ENCODE measurements around the gene CDHR5.

CDHR5 gene

DNA sequence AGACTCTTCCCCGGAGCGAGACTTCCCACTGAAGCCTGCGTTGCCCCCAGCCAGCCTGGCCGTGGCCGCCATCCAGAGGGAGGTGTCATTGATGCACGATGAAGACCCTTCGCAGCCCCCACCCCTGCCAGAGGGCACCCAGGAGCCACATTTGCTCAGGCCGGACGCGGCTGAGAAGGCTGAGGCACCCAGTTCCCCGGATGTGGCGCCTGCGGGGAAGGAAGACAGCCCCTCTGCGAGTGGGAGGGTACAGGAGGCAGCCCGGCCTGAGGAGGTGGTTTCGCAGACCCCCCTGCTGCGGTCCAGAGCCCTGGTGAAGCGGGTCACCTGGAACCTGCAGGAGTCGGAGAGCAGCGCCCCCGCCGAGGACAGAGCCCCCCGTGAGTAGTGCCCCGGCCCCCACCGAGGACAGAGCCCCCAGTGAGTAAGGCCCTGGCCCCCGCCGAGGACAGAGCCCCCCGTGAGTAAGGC, 15.4 kb downstream of the CDHR5 start:
- no peak for DNase-seq

DNA sequence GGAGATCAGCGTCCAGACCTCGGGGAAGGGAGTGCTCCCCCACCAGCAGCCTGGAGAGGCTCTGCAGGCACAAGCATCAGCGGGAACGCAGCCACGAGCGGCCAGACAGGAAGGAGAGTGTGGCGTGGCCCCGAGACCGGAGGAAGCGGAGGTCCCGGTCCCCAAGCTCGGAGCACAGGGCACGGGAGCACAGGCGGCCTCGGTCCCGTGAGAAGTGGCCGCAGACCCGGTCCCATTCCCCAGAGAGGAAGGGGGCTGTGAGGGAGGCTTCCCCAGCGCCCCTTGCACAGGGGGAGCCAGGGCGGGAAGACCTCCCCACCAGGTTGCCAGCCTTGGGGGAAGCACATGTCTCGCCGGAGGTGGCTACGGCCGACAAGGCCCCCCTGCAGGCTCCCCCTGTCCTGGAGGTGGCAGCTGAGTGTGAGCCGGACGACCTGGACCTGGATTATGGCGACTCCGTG, 15.9 kb downstream of the CDHR5 start:
- DNase-seq: no peak

DNA sequence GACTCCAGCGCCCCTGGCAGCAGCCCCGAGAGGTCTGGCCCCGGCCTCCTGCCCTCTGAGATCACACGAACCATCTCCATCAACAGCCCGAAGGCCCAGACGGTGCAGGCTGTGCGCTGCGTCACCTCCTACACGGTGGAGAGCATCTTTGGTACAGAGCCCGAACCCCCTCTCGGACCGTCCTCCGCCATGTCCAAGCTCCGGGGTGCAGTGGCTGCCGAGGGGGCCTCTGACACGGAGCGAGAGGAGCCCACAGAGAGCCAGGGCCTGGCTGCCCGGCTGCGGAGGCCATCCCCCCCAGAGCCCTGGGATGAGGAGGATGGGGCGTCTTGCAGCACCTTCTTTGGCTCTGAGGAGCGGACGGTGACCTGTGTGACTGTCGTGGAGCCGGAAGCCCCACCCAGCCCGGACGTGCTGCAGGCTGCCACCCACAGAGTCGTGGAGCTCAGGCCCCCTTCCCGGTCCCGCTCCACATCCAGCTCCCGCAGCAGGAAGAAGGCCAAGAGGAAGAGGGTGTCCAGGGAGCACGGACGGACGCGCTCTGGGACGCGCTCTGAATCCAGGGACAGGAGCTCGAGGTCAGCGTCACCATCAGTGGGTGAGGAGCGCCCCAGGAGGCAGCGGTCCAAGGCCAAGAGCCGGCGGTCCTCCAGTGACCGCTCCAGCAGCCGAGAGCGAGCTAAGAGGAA, 16.6 kb downstream of the CDHR5 start:
- DNase-seq: peak in 1 of 5 donors; percentile 12

DNA sequence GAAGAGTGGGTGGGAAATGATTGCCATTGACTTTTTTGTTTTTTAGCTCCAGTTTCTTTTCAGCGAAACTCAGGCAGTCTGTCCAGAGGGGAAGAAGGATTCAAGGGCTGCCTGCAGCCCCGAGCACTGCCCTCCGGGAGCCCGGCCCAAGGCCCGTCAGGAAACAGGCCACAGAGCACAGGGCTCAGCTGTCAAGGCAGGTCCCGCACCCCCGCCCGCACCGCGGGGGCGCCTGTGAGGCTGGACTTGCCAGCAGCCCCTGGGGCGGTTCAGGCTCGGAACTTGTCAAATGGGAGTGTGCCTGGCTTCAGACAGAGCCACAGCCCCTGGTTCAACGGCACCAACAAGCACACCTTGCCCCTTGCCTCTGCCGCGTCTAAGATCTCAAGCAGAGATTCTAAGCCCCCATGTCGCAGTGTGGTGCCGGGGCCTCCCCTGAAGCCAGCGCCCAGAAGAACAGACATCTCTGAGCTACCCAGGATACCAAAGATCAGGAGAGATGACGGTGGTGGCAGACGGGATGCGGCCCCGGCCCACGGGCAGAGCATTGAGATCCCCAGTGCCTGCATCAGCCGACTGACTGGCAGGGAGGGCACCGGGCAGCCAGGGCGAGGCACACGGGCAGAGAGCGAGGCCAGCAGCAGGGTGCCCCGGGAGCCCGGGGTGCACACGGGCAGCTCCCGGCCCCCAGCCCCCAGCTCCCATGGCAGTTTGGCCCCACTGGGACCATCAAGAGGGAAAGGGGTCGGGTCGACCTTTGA, 17.6 kb downstream of the CDHR5 start:
- no peak for DNase-seq

GRCh38 chr11:606245-606644, 18.5 kb downstream of the CDHR5 start:
- DNase-seq: no peak

DNA sequence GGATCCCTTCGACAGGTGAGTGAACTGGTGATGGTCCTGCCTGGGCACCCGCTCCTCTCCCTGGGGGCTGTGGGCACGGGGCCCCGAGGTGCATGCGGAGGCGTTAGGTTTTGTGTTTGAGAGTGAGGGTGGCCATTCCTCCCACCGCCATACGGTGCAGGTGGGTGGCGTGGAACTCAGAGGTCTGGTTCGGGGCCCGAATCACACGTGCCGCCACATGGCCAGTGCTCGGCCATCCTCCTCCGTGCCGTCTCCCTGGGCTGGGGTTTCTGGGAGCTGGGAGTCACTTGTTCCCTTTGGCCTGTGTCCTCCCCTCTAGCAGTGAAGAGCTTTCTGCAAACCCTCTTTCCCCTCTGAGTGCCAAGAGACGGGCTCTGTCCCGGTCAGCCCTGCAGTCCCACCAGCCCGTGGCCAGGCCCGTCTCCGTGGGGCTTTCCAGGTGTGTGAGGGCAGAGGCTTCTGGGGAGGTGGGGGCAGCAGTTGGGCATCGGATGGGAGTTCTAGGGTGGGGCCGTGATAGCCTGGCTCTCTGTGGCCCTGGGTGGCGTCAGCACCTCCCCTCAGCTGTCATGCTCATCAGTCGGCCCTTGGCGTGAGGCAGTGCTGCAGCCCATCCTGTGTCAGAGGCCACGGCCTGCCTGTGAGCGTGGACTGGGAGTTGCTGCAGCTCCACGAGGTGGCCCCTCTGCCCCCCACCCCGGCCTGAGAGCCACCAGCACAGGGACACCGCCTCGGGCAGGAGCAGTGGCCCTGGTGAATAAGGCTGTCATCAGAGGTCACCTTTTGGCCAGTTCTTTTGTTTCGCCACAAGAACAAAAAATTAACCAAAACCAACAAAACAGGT, 19.2 kb downstream of the CDHR5 start:
- DNase-seq: no peak

DNA sequence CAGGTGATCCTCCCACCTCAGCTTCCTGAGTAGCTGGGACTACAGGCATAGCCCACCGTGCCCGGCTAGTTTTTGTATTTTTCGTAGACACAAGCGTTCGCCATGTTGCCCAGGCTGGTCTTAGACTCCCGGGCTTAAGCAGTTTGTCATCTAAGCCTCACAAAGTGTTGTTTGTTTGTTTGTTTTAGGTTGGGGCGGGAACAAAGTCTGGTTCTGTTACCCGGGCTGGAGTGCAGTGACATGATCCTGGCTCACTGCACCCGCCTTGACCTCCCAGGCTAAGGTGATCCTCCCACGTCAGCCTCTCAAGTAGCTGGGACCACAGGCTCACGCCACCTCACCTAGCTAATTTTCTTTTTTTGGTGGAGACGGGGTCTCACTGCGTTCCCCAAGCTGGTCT, 21.6 kb downstream of the CDHR5 start:
- DNase-seq: no peak

- no peak for DNase-seq
These were observed 23.0 kb downstream of the CDHR5 start for GRCh38 chr11:601573-602245.

- no peak for DNase-seq
These were observed 26.6 kb downstream of the CDHR5 start for GRCh38 chr11:598005-598680.

- DNase-seq: no peak
These were observed 27.5 kb downstream of the CDHR5 start for GRCh38 chr11:597166-597725.

DNA sequence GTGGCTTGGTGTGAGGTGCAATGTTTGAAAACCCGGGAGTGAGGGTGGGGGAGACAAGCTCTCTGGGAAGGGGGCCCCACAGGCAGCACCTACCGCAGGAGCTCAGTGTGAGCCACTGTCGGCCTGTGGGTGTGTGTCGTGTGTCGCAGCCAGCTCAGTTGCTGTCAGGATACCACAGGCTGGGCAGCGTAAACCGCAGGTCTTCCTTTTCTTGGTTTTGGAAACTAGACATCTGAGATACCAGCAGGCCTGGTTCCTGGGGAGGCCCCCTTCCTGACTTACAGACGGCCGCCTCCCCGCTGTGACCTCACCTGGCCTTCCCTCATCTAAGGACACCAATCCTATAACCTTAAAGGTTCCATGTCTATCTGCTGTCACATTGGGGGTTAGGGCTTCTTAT, 28.4 kb downstream of the CDHR5 start:
- no peak for DNase-seq

DNA sequence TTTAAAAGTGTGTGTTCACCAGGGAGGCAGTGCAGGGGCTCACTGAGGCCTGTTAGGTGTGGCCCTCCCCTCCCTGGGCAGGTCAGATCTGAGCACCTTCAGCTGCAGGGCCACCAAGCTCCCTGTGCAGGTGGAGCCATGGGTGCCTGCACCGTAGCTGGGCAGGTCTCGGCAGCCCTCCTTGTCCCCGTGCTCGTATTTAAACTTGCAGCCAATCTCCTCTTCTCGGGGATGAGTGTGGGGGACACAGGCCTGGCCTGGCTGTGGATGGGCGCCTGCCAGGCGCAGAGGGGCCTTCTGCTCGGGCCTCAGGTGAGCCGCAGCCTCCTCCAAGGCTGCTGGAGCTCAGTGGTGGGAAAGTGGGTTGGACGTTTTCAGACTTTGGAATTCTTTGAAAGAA, 29.4 kb downstream of the CDHR5 start:
- DNase-seq: no peak

DNA sequence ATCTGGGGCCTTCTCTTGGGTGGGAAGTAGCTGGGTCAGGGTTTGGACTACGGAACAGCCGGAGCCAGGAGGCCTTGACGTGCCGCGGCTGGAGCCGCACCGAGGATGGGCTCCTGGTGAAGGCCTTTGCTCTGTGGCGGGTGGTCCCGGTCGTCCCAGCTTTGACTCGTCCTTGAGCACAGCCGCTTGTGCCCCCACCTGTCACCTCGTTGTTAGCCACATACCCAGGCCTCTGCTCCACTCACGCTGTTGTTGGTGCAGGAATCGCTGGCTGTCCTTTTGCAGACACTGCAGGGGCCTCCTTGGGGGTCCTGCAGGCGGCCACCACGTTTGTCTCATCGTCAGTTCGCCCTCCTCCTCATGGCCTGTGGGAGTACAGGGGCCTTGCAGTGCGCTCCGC, 31.4 kb downstream of the CDHR5 start:
- no peak for DNase-seq

GRCh38 chr11:592918-593317, 31.8 kb downstream of the CDHR5 start:
- no peak for DNase-seq

DNA sequence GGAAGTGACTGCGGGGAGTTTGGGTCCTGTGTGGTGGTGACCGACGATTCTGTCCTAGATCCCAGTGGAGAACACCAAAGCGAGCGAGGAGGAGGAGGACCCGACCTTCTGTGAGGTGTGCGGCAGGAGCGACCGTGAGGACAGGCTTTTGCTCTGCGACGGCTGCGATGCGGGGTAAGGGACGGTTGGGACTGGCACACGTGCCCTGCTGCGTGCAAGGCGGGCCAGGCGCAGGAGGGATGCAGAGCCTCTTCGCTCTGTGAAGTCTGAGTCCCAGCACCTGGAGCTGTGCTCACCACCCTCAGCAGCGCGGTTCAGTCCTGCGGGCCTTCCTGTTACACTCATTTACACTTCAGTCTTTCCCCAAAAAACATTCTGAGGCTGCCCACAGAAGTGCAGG, 32.3 kb downstream of the CDHR5 start:
- no peak for DNase-seq

GRCh38 chr11:590997-591396, 33.8 kb downstream of the CDHR5 start:
- DNase-seq: no peak

DNA sequence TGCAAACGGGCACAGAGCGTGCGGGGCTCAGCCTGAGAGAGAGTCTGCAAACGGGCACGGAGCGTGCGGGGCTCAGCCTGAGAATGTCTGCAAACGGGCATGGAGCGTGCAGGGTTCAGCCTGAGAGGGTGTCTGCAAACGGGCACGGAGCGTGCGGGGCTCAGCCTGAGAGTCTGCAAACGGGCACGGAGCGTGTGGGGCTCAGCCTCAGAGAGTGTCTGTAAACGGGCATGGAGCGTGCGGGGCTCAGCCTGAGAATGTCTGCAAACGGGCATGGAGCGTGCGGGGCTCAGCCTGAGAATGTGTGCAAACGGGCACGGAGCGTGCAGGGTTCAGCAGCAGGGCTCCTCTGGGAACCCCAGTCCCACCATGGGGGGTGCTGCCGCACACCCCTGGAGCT, 35.0 kb downstream of the CDHR5 start:
- no peak for DNase-seq

DNA sequence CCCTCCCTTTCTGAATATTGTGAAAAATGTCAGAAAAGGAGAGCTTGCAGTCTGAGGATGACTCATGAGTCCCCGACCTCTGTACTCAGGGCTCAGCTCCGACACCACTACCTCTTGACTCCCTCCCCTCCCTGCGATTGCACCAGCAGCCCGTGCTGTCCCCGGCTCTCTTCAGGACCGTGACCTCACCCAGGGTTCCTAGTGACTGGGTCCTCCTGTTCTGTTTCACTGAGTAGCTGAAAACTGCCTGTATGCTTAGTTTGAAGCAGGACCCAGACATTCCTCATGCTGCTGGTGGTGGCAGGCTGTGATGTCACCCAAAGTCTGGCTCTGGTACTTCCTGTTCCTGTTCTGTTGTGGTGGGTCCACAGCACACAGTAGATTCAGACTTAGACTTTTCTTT, 36.8 kb downstream of the CDHR5 start:
- DNase-seq: peak in 4 of 5 donors; percentile 49 to 74 (median 63)

DNA sequence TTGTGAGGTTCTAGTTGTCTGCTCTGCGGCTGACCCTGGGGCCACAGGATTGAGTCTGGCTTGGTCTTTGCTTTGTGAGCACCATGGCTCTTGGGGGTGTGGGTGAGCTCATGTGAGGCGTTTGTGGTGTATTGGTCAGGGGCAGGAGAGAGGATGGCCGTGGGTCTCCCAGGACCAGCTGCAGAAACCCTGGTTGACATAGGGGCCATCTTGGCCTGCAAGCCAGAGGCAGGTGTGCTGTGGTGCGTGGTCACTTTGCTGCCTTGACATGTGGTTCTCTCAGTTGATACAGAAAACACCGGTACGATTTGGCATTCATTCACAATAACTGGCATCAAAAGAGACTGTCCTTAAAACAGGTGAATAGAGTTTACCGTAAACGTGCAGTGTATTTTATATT, 37.2 kb downstream of the CDHR5 start:
- no peak for DNase-seq

DNA sequence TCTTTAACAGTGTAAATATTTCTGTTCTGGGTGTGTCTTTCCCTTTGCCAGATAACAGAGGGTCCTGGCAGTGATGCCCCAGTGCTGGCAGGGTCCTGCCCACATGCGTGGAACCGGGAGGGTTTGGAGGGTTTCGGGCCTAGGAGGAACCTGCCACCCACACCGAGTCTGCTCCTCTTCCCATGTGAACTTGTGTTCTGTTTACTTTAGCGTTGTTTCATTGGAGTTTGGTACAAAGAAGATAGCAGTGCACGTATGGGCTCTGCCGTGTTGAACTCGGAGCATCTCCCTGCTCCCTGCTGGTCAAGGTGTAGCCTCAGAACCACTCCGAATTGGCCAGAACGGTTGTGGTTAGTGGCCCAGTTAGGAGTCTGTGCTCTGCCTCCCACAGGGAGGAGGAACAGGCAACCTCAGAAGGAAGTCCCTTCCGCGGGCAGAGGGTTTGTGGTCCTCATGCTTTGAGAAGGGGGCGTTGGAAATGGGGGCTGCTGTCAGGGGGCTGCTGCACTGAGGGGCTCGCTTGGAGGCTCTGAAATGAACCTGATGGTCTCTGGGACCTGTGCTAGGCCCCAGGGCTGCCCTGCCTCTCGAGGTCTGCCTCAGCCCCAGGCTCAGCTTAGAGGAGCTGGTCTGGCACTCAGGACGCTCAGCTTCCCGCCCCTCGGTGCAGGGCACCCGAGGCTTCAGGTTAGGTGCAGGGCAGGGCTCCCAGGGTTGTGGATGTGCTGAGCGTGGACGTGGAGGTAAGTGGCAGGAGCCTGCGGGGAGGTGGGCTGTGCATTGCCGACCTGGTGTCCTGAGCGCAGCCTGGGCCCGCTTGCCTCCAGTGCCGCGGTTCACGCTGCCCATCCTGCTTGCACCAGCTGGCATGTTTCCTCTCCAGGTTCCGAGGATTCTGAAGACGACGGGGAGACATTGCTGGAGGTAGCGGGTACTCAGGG, 38.1 kb downstream of the CDHR5 start:
- no peak for DNase-seq

GRCh38 chr11:584287-584686, 40.5 kb downstream of the CDHR5 start:
- no peak for DNase-seq

All from T-helper 1 cell (primary cell).